Loucy (cell line): ENCODE measurements around the gene STOX1.

Experiments
- H2AFZ ChIP-seq: fragments of 200-600 bp; sonication (generic); 2 replicates; pipeline ENCODE4 v1.6.0; 2016; ENCODE audit warnings: antibody characterized with exemption, mild to moderate bottlenecking, low read length, moderate library complexity
- H3F3A ChIP-seq: fragments of 200-600 bp; 2 replicates; pipeline ENCODE4 v1.6.0; 2016; ENCODE audit warnings: antibody characterized with exemption, low read depth, mild to moderate bottlenecking
- H3K27me3 ChIP-seq: fragments of 200-600 bp; sonication (generic); 2 replicates; pipeline ENCODE4 v1.6.1; 2014; ENCODE audit warnings: low read length, mild to moderate bottlenecking; ENCODE audit not compliant: insufficient read depth, poor library complexity, severe bottlenecking
- H3K36me3 ChIP-seq: fragments of 200-600 bp; sonication (generic); 2 replicates; pipeline ENCODE4 v1.6.1; 2016; ENCODE audit warnings: low read length; ENCODE audit not compliant: insufficient read depth
- H3K4me1 ChIP-seq: fragments of 200-600 bp; sonication (generic); 2 replicates; pipeline ENCODE4 v1.5.1; 2014; ENCODE audit warnings: low read length, mild to moderate bottlenecking; ENCODE audit not compliant: insufficient read depth, poor library complexity, severe bottlenecking
- H3K4me2 ChIP-seq: fragments of 200-600 bp; sonication (generic); 2 replicates; pipeline ENCODE4 v1.6.0; 2014; ENCODE audit warnings: antibody characterized with exemption, low read length, low read depth, mild to moderate bottlenecking; ENCODE audit not compliant: poor library complexity, severe bottlenecking
- H3K4me3 ChIP-seq: fragments of 200-600 bp; sonication (generic); 2 replicates; pipeline ENCODE4 v1.5.1; 2014; ENCODE audit warnings: low read length, mild to moderate bottlenecking, mixed read lengths; ENCODE audit not compliant: poor library complexity, severe bottlenecking
- H3K79me2 ChIP-seq: fragments of 200-600 bp; sonication (generic); 2 replicates; pipeline ENCODE4 v1.6.1; 2014; ENCODE audit warnings: low read length; ENCODE audit not compliant: insufficient read depth
- H3K9ac ChIP-seq: fragments of 200-600 bp; sonication (generic); 2 replicates; pipeline ENCODE4 v1.6.0; 2014; ENCODE audit warnings: mild to moderate bottlenecking, low read depth, low read length, moderate library complexity; ENCODE audit not compliant: poor library complexity, severe bottlenecking
- H3K9me2 ChIP-seq: fragments of 200-600 bp; sonication (generic); replicated peaks from 2 replicates; pipeline ENCODE4 v1.6.1; 2016; ENCODE audit warnings: low read depth, low read length, mixed read lengths
- H3K9me3 ChIP-seq: fragments of 200-600 bp; sonication (generic); 2 replicates; pipeline ENCODE4 v1.6.1; 2014; ENCODE audit warnings: mild to moderate bottlenecking, antibody characterized with exemption, low read length, low read depth; ENCODE audit not compliant: insufficient read depth
- H4K20me1 ChIP-seq: fragments of 200-600 bp; sonication (generic); 2 replicates; pipeline ENCODE4 v1.6.0; 2014; ENCODE audit warnings: antibody characterized with exemption, low read length, mild to moderate bottlenecking; ENCODE audit not compliant: insufficient read depth, poor library complexity, severe bottlenecking
- EZH2phosphoT487 ChIP-seq: fragments of 200-600 bp; IDR thresholded peaks from 2 replicates; pipeline ENCODE4 v1.6.1; 2018; ENCODE audit warnings: antibody characterized with exemption, mild to moderate bottlenecking, moderate library complexity, borderline replicate concordance
- TF ChIP-seq, protein P1 (sequence below): fragments of 200-600 bp; sonication (generic); conservative IDR thresholded peaks from 2 replicates; pipeline ENCODE4 v1.5.1; 2014; ENCODE audit warnings: mild to moderate bottlenecking, antibody characterized with exemption, low read length

The STOX1 gene

DNA sequence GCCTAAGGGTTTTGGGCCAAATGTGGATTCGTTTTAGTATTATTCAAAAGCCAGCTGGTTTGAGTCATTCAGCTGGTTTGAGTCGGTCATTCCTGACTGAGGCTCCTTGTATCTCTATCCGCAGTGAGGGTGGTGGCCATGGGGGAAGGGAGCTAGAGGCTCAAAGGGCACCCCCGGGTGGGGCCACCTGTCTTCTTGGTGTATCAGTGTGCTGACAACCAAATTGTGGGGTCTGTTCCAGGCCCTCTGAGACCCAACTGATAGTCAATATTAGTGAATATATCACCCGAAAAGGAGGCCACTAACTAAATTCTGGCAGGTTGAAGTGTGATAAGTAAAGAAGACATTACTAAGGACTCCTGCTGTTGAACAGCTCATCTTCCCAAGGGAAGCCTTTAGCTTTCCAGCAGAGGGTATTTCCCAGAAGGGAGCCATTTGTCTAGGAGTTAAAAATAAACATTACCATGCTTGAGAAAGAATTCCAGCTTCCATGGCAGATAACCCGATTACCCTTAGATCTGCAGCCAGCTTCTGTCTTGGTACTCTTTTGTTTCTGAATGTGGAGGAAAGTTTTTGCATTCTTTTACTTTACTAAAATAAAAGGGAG lies 43.9 kb downstream of the STOX1 start:
- no peaks in the 10 kb centered on the region for H3K79me2 ChIP-seq
- H4K20me1 ChIP-seq: no peaks in the 10 kb centered on the region
- no peaks in the 10 kb centered on the region for H3K9me2 ChIP-seq
- no peaks in the 10 kb centered on the region for H3K36me3 ChIP-seq
- no peaks in the 10 kb centered on the region for H3K9me3 ChIP-seq
- H3K4me3 ChIP-seq: no peak overlapping the region
- no peak overlapping the region for H2AFZ ChIP-seq
- no peaks in the 10 kb centered on the region for H3K27me3 ChIP-seq
- H3K4me1 ChIP-seq: no peaks in the 10 kb centered on the region
- H3F3A ChIP-seq: no peaks in the 10 kb centered on the region
- TF ChIP-seq EZH2phosphoT487: no peak
- TF ChIP-seq, protein P1, sequence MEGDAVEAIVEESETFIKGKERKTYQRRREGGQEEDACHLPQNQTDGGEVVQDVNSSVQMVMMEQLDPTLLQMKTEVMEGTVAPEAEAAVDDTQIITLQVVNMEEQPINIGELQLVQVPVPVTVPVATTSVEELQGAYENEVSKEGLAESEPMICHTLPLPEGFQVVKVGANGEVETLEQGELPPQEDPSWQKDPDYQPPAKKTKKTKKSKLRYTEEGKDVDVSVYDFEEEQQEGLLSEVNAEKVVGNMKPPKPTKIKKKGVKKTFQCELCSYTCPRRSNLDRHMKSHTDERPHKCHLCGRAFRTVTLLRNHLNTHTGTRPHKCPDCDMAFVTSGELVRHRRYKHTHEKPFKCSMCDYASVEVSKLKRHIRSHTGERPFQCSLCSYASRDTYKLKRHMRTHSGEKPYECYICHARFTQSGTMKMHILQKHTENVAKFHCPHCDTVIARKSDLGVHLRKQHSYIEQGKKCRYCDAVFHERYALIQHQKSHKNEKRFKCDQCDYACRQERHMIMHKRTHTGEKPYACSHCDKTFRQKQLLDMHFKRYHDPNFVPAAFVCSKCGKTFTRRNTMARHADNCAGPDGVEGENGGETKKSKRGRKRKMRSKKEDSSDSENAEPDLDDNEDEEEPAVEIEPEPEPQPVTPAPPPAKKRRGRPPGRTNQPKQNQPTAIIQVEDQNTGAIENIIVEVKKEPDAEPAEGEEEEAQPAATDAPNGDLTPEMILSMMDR: no peak
- no peak overlapping the region for H3K4me2 ChIP-seq
- H3K9ac ChIP-seq: no peak overlapping the region

- Histone ChIP-seq H3K4me1 (no peaks in the 10 kb centered on the region), H3K36me3 (no peaks in the 10 kb centered on the region), H3K4me2 (no peak overlapping the region), H3K4me3 (no peak overlapping the region), H3K9me2 (no peaks in the 10 kb centered on the region), H3K27me3 (no peaks in the 10 kb centered on the region), H3K9me3 (no peaks in the 10 kb centered on the region), H3F3A (no peaks in the 10 kb centered on the region), H3K9ac (no peak overlapping the region), H2AFZ (no peak overlapping the region), H4K20me1 (no peaks in the 10 kb centered on the region), H3K79me2 (no peaks in the 10 kb centered on the region)
- no peak for TF ChIP-seq EZH2phosphoT487
- TF ChIP-seq, protein P1: no peak
Measured at GRCh38 chr10:68871731-68872342, 44.5 kb downstream of the STOX1 start.

DNA sequence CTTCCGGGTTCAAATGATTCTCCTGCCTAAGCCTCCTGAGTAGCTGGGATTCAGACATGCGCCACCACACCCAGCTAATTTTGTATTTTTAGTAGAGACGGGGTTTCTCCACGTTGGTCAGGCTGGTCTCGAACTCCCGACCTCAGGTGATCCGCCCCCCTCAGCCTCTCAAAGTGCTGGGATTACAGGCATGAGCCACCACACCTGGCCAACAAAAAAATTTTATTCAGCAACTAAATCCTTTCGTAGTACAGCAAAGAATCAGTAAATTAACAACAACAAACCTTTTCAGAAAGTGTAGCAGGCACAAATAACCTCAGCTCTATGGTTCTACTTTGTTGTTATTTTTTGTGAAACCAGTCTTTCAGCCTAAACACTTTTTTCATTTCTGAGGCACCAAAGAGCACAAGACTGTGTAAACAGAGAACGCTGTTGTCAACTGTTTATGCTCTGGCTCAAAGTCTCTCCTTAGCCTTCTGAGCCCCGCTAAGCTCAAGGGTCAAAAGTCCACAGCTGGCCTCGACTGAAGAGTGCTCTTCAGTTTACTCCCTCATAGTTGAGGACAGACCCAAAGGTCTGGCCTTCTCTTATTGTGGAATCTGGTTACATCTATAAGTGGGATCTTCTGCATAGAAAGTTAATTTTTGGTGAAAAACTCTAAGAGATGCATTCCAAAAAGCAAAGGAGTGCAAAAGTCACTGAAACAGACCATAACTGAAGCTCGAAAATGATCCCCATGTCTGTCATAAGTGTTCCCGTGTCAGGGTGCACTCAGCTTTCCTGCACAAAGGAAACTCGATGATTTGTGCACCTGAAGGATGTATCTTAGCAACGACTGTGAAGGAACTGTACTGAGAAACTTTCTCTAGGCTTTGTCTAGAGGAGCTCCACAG lies 49.2 kb downstream of the STOX1 start:
- H4K20me1 ChIP-seq: no peaks in the 10 kb centered on the region
- H3F3A ChIP-seq: no peaks in the 10 kb centered on the region
- H3K79me2 ChIP-seq: no peaks in the 10 kb centered on the region
- no peak overlapping the region for H2AFZ ChIP-seq
- H3K9me3 ChIP-seq: no peaks in the 10 kb centered on the region
- H3K9ac ChIP-seq: no peak overlapping the region
- H3K4me2 ChIP-seq: no peak overlapping the region
- H3K36me3 ChIP-seq: no peaks in the 10 kb centered on the region
- H3K4me3 ChIP-seq: no peak overlapping the region
- TF ChIP-seq, protein P1: no peak
- TF ChIP-seq EZH2phosphoT487: no peak
- no peaks in the 10 kb centered on the region for H3K4me1 ChIP-seq
- no peaks in the 10 kb centered on the region for H3K9me2 ChIP-seq
- H3K27me3 ChIP-seq: no peaks in the 10 kb centered on the region
